Stimulated activated CD8-positive, alpha-beta memory T cell treated with anti-CD3 and anti-CD28 coated beads, Interleukin-15, amount 100 ng/mL, for 1 hour (primary cell): ENCODE results near the gene FOXO3.

Source experiments
- DNase-seq: peaks from one replicate; pipeline ENCODE4 v3.0.0-alpha.2; 2020; ENCODE audit warnings: low read depth

FOXO3 gene

GRCh38 chr6:108627692-108628550 lies 67.2 kb downstream of the FOXO3 start:
- no peak for DNase-seq

- no peak for DNase-seq
Observed at GRCh38 chr6:108630050-108630714, 69.5 kb downstream of the FOXO3 start.

GRCh38 chr6:108632441-108632840 lies 71.7 kb downstream of the FOXO3 start:
- DNase-seq, result no peak

- no peak for DNase-seq
Observed at GRCh38 chr6:108633436-108633835, 72.7 kb downstream of the FOXO3 start.

- DNase-seq, result no peak
Observed at GRCh38 chr6:108635505-108636226, 74.9 kb downstream of the FOXO3 start.

GRCh38 chr6:108637963-108638362 lies 77.2 kb downstream of the FOXO3 start:
- no peak for DNase-seq

- DNase-seq, result no peak
Observed at GRCh38 chr6:108638993-108639392, 78.3 kb downstream of the FOXO3 start.

GRCh38 chr6:108640104-108640503 lies 79.4 kb downstream of the FOXO3 start:
- no peak for DNase-seq

- no peak for DNase-seq
Observed at GRCh38 chr6:108643184-108643583, 82.5 kb downstream of the FOXO3 start.

GRCh38 chr6:108644252-108644651 lies 83.5 kb downstream of the FOXO3 start:
- no peak for DNase-seq

GRCh38 chr6:108648191-108648590 lies 87.5 kb downstream of the FOXO3 start:
- no peak for DNase-seq

GRCh38 chr6:108650325-108650724 lies 89.6 kb downstream of the FOXO3 start:
- no peak for DNase-seq

GRCh38 chr6:108650781-108651180 lies 90.1 kb downstream of the FOXO3 start:
- DNase-seq, result no peak

- no peak for DNase-seq
Observed at GRCh38 chr6:108651340-108652227, 90.9 kb downstream of the FOXO3 start.

GRCh38 chr6:108652375-108652774 lies 91.7 kb downstream of the FOXO3 start:
- no peak for DNase-seq

GRCh38 chr6:108653949-108654348 lies 93.2 kb downstream of the FOXO3 start:
- DNase-seq, result no peak

GRCh38 chr6:108654465-108655106 lies 93.9 kb downstream of the FOXO3 start:
- DNase-seq, result no peak

- no peak for DNase-seq
Observed at GRCh38 chr6:108655806-108656651, 95.3 kb downstream of the FOXO3 start.

GRCh38 chr6:108656836-108657235 lies 96.1 kb downstream of the FOXO3 start:
- no peak for DNase-seq

- no peak for DNase-seq
Observed at GRCh38 chr6:108658174-108658573, 97.5 kb downstream of the FOXO3 start.
